DND-41 (cell line): ENCODE data around the gene TNS3.

Source experiments
- ATAC-seq: fragments of 200-7000 bp; cut with Tn5 transposase; 3 replicates; pipeline ENCODE4 v1.9.1; 2021; ENCODE audit warnings: low read depth; ENCODE audit not compliant: insufficient read depth
- DNase-seq: peaks from one replicate; pipeline ENCODE4 v3.0.0-alpha.2; 2020
- H2AFZ ChIP-seq: 2 replicates; pipeline ENCODE4 v1.6.0; 2012; ENCODE audit warnings: low read depth, low read length
- H3K27ac ChIP-seq: 2 replicates; pipeline ENCODE4 v1.5.1; 2012; ENCODE audit warnings: low read length, inconsistent platforms
- H3K27me3 ChIP-seq: fragments of 200-600 bp; sonication (generic); 2 replicates; pipeline ENCODE4 v1.6.0; 2012; ENCODE audit warnings: low read length, mild to moderate bottlenecking, inconsistent platforms; ENCODE audit not compliant: insufficient read depth, poor library complexity
- H3K36me3 ChIP-seq: 2 replicates; pipeline ENCODE4 v1.5.1; 2012; ENCODE audit warnings: low read length, inconsistent platforms; ENCODE audit not compliant: insufficient read depth
- H3K4me1 ChIP-seq: 2 replicates; pipeline ENCODE4 v1.5.1; 2012; ENCODE audit warnings: mild to moderate bottlenecking, low read length; ENCODE audit not compliant: insufficient read depth
- H3K4me2 ChIP-seq: 2 replicates; pipeline ENCODE4 v1.6.0; 2012; ENCODE audit warnings: mild to moderate bottlenecking, moderate library complexity, low read length, inconsistent platforms; ENCODE audit not compliant: insufficient read depth
- H3K4me3 ChIP-seq, 2 experiments: fragments of 200-600 bp in 1 of 2; shearing (Covaris generic) in 1 of 2; 2 replicates each; pipeline ENCODE4 v1.5.1; 2012 to 2016; ENCODE audit warnings: inconsistent platforms in 2 of 2, low read length in 2 of 2, mild to moderate bottlenecking in 2 of 2, low read depth in 1 of 2, moderate library complexity in 1 of 2
- H3K79me2 ChIP-seq: 2 replicates; pipeline ENCODE4 v1.6.0; 2012; ENCODE audit warnings: low read length, inconsistent platforms; ENCODE audit not compliant: insufficient read depth
- H3K9ac ChIP-seq: 2 replicates; pipeline ENCODE4 v1.6.0; 2012; ENCODE audit warnings: low read depth, mild to moderate bottlenecking, inconsistent platforms, low read length, moderate library complexity
- H3K9me3 ChIP-seq: 2 replicates; pipeline ENCODE4 v1.5.1; 2012; ENCODE audit warnings: low read length, moderate library complexity, mild to moderate bottlenecking, inconsistent platforms; ENCODE audit not compliant: insufficient read depth, severe bottlenecking
- H4K20me1 ChIP-seq: 2 replicates; pipeline ENCODE4 v1.6.0; 2012; ENCODE audit warnings: low read length; ENCODE audit not compliant: insufficient read depth
- CTCF ChIP-seq: IDR thresholded peaks from 2 replicates; pipeline ENCODE4 v1.5.1; 2012; ENCODE audit warnings: borderline replicate concordance, low read length, moderate library complexity, mild to moderate bottlenecking; ENCODE audit not compliant: poor library complexity, severe bottlenecking; ENCODE audit errors: extremely low read depth
- EZH2 ChIP-seq: IDR thresholded peaks from 3 replicates; pipeline ENCODE4 v1.6.1; 2012; ENCODE audit warnings: borderline replicate concordance, low read depth, mild to moderate bottlenecking, moderate library complexity, low read length, inconsistent platforms; ENCODE audit not compliant: severe bottlenecking

Gene TNS3

GRCh38 chr7:47336472-47337425, 245.2 kb downstream of the TNS3 start:
- Histone ChIP-seq H3K4me2 (no peak overlapping the region), H3K9ac (no peak overlapping the region), H3K27me3 (peaks cover 3% of the 10 kb centered on the region), H4K20me1 (no peaks in the 10 kb centered on the region), H3K36me3 (no peaks in the 10 kb centered on the region), H3K4me3 (no peak overlapping the region), H2AFZ (no peak overlapping the region), H3K27ac (no peak overlapping the region), H3K4me1 (no peaks in the 10 kb centered on the region), H3K79me2 (no peaks in the 10 kb centered on the region), H3K9me3 (no peaks in the 10 kb centered on the region)
- ATAC-seq (no peak), DNase-seq (no peak)
- TF ChIP-seq CTCF: no peak
- TF ChIP-seq EZH2: no peak

GRCh38 chr7:47335557-47336471, 246.1 kb downstream of the TNS3 start:
- H3K9me3 ChIP-seq: no peaks in the 10 kb centered on the region
- H3K27ac ChIP-seq: no peak overlapping the region
- H3K27me3 ChIP-seq: peaks cover 3% of the 10 kb centered on the region
- TF ChIP-seq CTCF (no peak), EZH2 (no peak)
- H3K79me2 ChIP-seq: no peaks in the 10 kb centered on the region
- no peak overlapping the region for H3K4me2 ChIP-seq
- no peak overlapping the region for H3K9ac ChIP-seq
- ATAC-seq (no peak), DNase-seq (no peak)
- no peak overlapping the region for H3K4me3 ChIP-seq
- no peaks in the 10 kb centered on the region for H3K4me1 ChIP-seq
- no peak overlapping the region for H2AFZ ChIP-seq
- no peaks in the 10 kb centered on the region for H3K36me3 ChIP-seq
- no peaks in the 10 kb centered on the region for H4K20me1 ChIP-seq

GRCh38 chr7:47335071-47335470, 246.8 kb downstream of the TNS3 start:
- Histone ChIP-seq H3K27me3 (peaks cover 3% of the 10 kb centered on the region), H3K4me3 (no peak overlapping the region), H2AFZ (no peak overlapping the region), H3K36me3 (no peaks in the 10 kb centered on the region), H3K4me1 (no peaks in the 10 kb centered on the region), H3K9ac (no peak overlapping the region), H3K4me2 (no peak overlapping the region), H4K20me1 (no peaks in the 10 kb centered on the region), H3K27ac (no peak overlapping the region), H3K9me3 (no peaks in the 10 kb centered on the region), H3K79me2 (no peaks in the 10 kb centered on the region)
- DNase-seq: no peak
- TF ChIP-seq EZH2 (no peak), CTCF (no peak)
- ATAC-seq: no peak
